OCI-LY1 (cell line): ENCODE results near the gene SYPL1.

Experiments used
- EZH2 ChIP-seq: fragments of 200-600 bp; sonication (generic), shearing (Covaris generic); IDR thresholded peaks from 2 replicates; pipeline ENCODE4 v1.8.0; 2017; ENCODE audit warnings: borderline replicate concordance, mixed run types, mild to moderate bottlenecking, antibody characterized with exemption, low read length, moderate library complexity, mixed read lengths
- TF ChIP-seq, protein P1 (sequence below): fragments of 200-600 bp; sonication (generic), shearing (Covaris generic); IDR thresholded peaks from 2 replicates; pipeline ENCODE4 v1.5.1; 2017; ENCODE audit warnings: mild to moderate bottlenecking, antibody characterized with exemption, low read length, moderate library complexity, mixed read lengths

DNA sequence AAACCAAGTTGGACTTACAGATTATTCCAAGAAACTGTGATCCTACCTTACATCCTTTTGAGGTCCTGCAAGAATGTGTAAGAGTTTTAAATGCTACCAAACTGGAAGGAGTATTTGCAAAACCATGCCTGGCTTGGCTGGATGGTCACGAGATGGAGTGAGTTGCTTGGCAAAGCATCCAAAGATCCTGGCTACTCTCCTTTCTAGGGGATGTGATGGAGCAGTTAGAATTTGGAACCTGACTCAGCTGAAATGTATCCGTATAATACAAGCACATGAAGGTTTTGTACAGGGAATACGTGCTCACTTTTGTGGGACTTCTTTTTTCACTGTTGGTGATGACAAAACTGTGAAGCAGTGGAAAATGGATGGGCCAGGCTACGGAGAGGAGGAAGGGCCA is 13.3 kb upstream of the SYPL1 start:
- TF ChIP-seq, protein P1, sequence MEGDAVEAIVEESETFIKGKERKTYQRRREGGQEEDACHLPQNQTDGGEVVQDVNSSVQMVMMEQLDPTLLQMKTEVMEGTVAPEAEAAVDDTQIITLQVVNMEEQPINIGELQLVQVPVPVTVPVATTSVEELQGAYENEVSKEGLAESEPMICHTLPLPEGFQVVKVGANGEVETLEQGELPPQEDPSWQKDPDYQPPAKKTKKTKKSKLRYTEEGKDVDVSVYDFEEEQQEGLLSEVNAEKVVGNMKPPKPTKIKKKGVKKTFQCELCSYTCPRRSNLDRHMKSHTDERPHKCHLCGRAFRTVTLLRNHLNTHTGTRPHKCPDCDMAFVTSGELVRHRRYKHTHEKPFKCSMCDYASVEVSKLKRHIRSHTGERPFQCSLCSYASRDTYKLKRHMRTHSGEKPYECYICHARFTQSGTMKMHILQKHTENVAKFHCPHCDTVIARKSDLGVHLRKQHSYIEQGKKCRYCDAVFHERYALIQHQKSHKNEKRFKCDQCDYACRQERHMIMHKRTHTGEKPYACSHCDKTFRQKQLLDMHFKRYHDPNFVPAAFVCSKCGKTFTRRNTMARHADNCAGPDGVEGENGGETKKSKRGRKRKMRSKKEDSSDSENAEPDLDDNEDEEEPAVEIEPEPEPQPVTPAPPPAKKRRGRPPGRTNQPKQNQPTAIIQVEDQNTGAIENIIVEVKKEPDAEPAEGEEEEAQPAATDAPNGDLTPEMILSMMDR, result no peak
- TF ChIP-seq EZH2, result no peak
